DMS53 treated with DMSO at 0.1 percent for 48 hours (cell line): ENCODE measurements around the gene NEDD4L.

Experiments
- DNase-seq: peaks from one replicate; lab custom pipeline; 2025; ENCODE audit not compliant: unreplicated experiment; lab: John Stamatoyannopoulos, UW

The NEDD4L gene

GRCh38 chr18:58205443-58206160 is 161.6 kb downstream of the NEDD4L start:
- DNase-seq, result no peak

- no peak for DNase-seq
Measured at GRCh38 chr18:58207520-58208152, 163.6 kb downstream of the NEDD4L start.

GRCh38 chr18:58208207-58208932 is 164.3 kb downstream of the NEDD4L start:
- no peak for DNase-seq

GRCh38 chr18:58209326-58209725 is 165.3 kb downstream of the NEDD4L start:
- DNase-seq, result no peak

- no peak for DNase-seq
Measured at GRCh38 chr18:58211510-58211909, 167.5 kb downstream of the NEDD4L start.

- no peak for DNase-seq
Measured at GRCh38 chr18:58212274-58212673, 168.2 kb downstream of the NEDD4L start.

- no peak for DNase-seq
Measured at GRCh38 chr18:58213440-58213839, 169.4 kb downstream of the NEDD4L start.

GRCh38 chr18:58215011-58215410 is 171.0 kb downstream of the NEDD4L start:
- DNase-seq, result no peak

GRCh38 chr18:58216071-58216481 is 172.1 kb downstream of the NEDD4L start:
- no peak for DNase-seq

- no peak for DNase-seq
Measured at GRCh38 chr18:58217052-58217451, 173.0 kb downstream of the NEDD4L start.

GRCh38 chr18:58218117-58218516 is 174.1 kb downstream of the NEDD4L start:
- DNase-seq, result no peak

GRCh38 chr18:58221060-58221725 is 177.2 kb downstream of the NEDD4L start:
- peak; percentile 7 for DNase-seq

- DNase-seq, result no peak
Measured at GRCh38 chr18:58222432-58223125, 178.6 kb downstream of the NEDD4L start.

GRCh38 chr18:58223717-58224424 is 179.8 kb downstream of the NEDD4L start:
- peak; percentile 98 for DNase-seq

GRCh38 chr18:58224425-58224750 is 180.4 kb downstream of the NEDD4L start:
- no peak for DNase-seq

- no peak for DNase-seq
Measured at GRCh38 chr18:58225101-58225500, 181.1 kb downstream of the NEDD4L start.

GRCh38 chr18:58226429-58226828 is 182.4 kb downstream of the NEDD4L start:
- no peak for DNase-seq

- DNase-seq, result no peak
Measured at GRCh38 chr18:58227361-58227930, 183.4 kb downstream of the NEDD4L start.

- no peak for DNase-seq
Measured at GRCh38 chr18:58228176-58228575, 184.2 kb downstream of the NEDD4L start.

GRCh38 chr18:58228762-58229161 is 184.7 kb downstream of the NEDD4L start:
- DNase-seq, result no peak
